Measurements from ENCODE around the gene BMPR1B. TPM values are rescaled to one million over a fixed set of nuclear protein-coding genes. Genes with fewer than 3 reads are reported as not detected.

The BMPR1B gene
- polyA plus RNA-seq, 1 experiment: 0.07 TPM

- Histone ChIP-seq H3K36me3 (ENCODE audit: control insufficient read depth, insufficient read depth, low read length) (no peaks in the 10 kb centered on the region), H3K4me3 (ENCODE audit: low read depth, low read length) (no peak overlapping the region), H3K27me3 (ENCODE audit: control insufficient read depth, insufficient read depth, low read length) (no peaks in the 10 kb centered on the region)
- CTCF ChIA-PET: no interaction called here
- TF ChIP-seq, protein P1, sequence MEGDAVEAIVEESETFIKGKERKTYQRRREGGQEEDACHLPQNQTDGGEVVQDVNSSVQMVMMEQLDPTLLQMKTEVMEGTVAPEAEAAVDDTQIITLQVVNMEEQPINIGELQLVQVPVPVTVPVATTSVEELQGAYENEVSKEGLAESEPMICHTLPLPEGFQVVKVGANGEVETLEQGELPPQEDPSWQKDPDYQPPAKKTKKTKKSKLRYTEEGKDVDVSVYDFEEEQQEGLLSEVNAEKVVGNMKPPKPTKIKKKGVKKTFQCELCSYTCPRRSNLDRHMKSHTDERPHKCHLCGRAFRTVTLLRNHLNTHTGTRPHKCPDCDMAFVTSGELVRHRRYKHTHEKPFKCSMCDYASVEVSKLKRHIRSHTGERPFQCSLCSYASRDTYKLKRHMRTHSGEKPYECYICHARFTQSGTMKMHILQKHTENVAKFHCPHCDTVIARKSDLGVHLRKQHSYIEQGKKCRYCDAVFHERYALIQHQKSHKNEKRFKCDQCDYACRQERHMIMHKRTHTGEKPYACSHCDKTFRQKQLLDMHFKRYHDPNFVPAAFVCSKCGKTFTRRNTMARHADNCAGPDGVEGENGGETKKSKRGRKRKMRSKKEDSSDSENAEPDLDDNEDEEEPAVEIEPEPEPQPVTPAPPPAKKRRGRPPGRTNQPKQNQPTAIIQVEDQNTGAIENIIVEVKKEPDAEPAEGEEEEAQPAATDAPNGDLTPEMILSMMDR (IDR thresholded peaks at IDR 0.05; ENCODE audit: insufficient read depth, low read depth, low read length): no peak
- POLR2A ChIA-PET: no interaction called here
- no peak for DNase-seq (ENCODE audit: low read depth)
These were observed 422.9 kb downstream of the BMPR1B start for GRCh38 chr4:95180531-95181242.

- H3K4me3 ChIP-seq (ENCODE audit: low read depth, low read length): no peak overlapping the region
- H3K27me3 ChIP-seq (ENCODE audit: control insufficient read depth, insufficient read depth, low read length): no peaks in the 10 kb centered on the region
- H3K36me3 ChIP-seq (ENCODE audit: control insufficient read depth, insufficient read depth, low read length): no peaks in the 10 kb centered on the region
- TF ChIP-seq, protein P1 (IDR thresholded peaks at IDR 0.05; ENCODE audit: insufficient read depth, low read depth, low read length): no peak
- ChIA-PET POLR2A (no interaction called here), CTCF (no interaction called here)
- no peak for DNase-seq (ENCODE audit: low read depth)
These were observed 423.7 kb downstream of the BMPR1B start for GRCh38 chr4:95181243-95181995.

DNA sequence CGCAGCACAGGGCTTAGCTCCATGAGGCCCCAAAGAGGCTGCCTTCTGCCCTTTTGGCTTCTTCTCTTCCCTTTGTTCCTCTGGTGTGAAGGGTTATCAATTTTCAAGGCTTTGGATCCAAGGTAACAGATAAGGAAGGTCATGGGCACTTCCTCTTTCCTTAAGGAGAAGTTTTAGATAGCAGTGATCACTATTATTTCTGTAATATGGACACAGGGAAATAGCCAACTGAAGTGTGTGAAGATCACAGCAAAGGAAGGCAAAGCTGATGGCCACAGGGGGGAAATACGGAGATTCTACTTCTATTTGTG lies 424.2 kb downstream of the BMPR1B start:
- Histone ChIP-seq H3K4me3 (ENCODE audit: low read depth, low read length) (no peak overlapping the region), H3K27me3 (ENCODE audit: control insufficient read depth, insufficient read depth, low read length) (no peaks in the 10 kb centered on the region), H3K36me3 (ENCODE audit: control insufficient read depth, insufficient read depth, low read length) (no peaks in the 10 kb centered on the region)
- DNase-seq (ENCODE audit: low read depth): no peak
- TF ChIP-seq, protein P1 (IDR thresholded peaks at IDR 0.05; ENCODE audit: insufficient read depth, low read depth, low read length): no peak
- ChIA-PET POLR2A (no interaction called here), CTCF (no interaction called here)

- ChIA-PET CTCF (interaction anchor here (0.5 to 1.0 kb wide), 2 partner anchors 17 to 1618 kb away, joined by 3 read pairs; no protein-coding TSS in a partner anchor), POLR2A (no interaction called here)
- TF ChIP-seq, protein P1 (IDR thresholded peaks at IDR 0.05; ENCODE audit: insufficient read depth, low read depth, low read length): no peak
- Histone ChIP-seq H3K36me3 (ENCODE audit: control insufficient read depth, insufficient read depth, low read length) (no peaks in the 10 kb centered on the region), H3K4me3 (ENCODE audit: low read depth, low read length) (no peak overlapping the region), H3K27me3 (ENCODE audit: control insufficient read depth, insufficient read depth, low read length) (no peaks in the 10 kb centered on the region)
- no peak for DNase-seq (ENCODE audit: low read depth)
These were observed 426.1 kb downstream of the BMPR1B start for GRCh38 chr4:95183656-95184408.

DNA sequence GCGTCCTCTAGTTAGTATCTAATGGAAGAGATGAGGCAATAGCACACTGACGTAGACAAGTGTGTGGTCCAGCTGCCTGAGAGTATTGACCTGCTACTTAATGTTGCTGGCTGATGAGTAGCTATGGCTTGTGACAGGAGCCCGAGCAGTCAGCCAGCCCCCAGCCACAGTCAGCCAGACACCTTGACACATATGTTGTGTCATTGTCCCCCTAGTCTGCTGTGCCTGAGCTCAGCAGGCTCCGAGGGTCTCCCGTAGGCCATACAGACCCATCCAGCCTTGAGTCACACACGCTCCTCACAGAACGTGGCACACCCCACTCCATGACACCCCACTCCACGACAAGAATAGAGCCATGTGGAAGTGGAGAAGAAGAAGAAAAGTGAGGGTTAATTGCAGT lies 428.9 kb downstream of the BMPR1B start:
- no peak for DNase-seq (ENCODE audit: low read depth)
- POLR2A ChIA-PET: no interaction called here
- TF ChIP-seq, protein P1 (IDR thresholded peaks at IDR 0.05; ENCODE audit: insufficient read depth, low read depth, low read length): no peak
- Histone ChIP-seq H3K36me3 (ENCODE audit: control insufficient read depth, insufficient read depth, low read length) (no peaks in the 10 kb centered on the region), H3K27me3 (ENCODE audit: control insufficient read depth, insufficient read depth, low read length) (no peaks in the 10 kb centered on the region), H3K4me3 (ENCODE audit: low read depth, low read length) (no peak overlapping the region)
- CTCF ChIA-PET: no interaction called here
